Measurements from ENCODE around the gene MYORG.

The MYORG gene

GRCh38 chr9:34384368-34385165 is 7.9 kb upstream of the MYORG start:
- no peak for DNase-seq

GRCh38 chr9:34383904-34384303 is 7.2 kb upstream of the MYORG start:
- no peak for DNase-seq

GRCh38 chr9:34382879-34383278 is 6.2 kb upstream of the MYORG start:
- DNase-seq = no peak

GRCh38 chr9:34382054-34382453 is 5.4 kb upstream of the MYORG start:
- no peak for DNase-seq

- DNase-seq = peak; percentile 15
Observed at GRCh38 chr9:34381323-34381722, 4.6 kb upstream of the MYORG start.

- DNase-seq = peak; percentile 81
Observed at GRCh38 chr9:34380511-34381315, 4.0 kb upstream of the MYORG start.

GRCh38 chr9:34380034-34380510 is 3.4 kb upstream of the MYORG start:
- DNase-seq = peak; percentile 28

- DNase-seq = peak; percentile 95
Observed at GRCh38 chr9:34379334-34380033, 2.8 kb upstream of the MYORG start.

- DNase-seq = no peak
Observed at GRCh38 chr9:34378376-34379060, 1.8 kb upstream of the MYORG start.

GRCh38 chr9:34377404-34377746 is 677 bp upstream of the MYORG start:
- no peak for DNase-seq

GRCh38 chr9:34375901-34376595 is 650 bp downstream of the MYORG start:
- peak; percentile 50 for DNase-seq

- DNase-seq = no peak
Observed at GRCh38 chr9:34374905-34375552, 1.7 kb downstream of the MYORG start.

GRCh38 chr9:34374339-34374738 is 2.4 kb downstream of the MYORG start:
- DNase-seq = no peak

- DNase-seq = no peak
Observed at GRCh38 chr9:34373749-34374148, 2.9 kb downstream of the MYORG start.

- no peak for DNase-seq
Observed at GRCh38 chr9:34372467-34373011, 4.2 kb downstream of the MYORG start.

- DNase-seq = no peak
Observed at GRCh38 chr9:34371886-34372466, 4.7 kb downstream of the MYORG start.

- no peak for DNase-seq
Observed at GRCh38 chr9:34370970-34371880, 5.5 kb downstream of the MYORG start.

- no peak for DNase-seq
Observed at GRCh38 chr9:34370335-34370969, 6.2 kb downstream of the MYORG start.

- no peak for DNase-seq
Observed at GRCh38 chr9:34369636-34370035, 7.1 kb downstream of the MYORG start.
